NB4 (cell line): ENCODE data around the gene FAM210A.

Experiments
- CTCF ChIP-seq: IDR thresholded peaks from one replicate; pipeline ENCODE4 v1.5.1; 2012; ENCODE audit warnings: low read depth, low read length
- POLR2A ChIP-seq: IDR thresholded peaks from 2 replicates; pipeline ENCODE4 v1.6.1; 2011; ENCODE audit warnings: mild to moderate bottlenecking; ENCODE audit not compliant: insufficient read length; ENCODE audit errors: extremely low read depth

GRCh38 chr18:13713455-13714055, 12.8 kb downstream of the FAM210A start:
- TF ChIP-seq CTCF (no peak), POLR2A (no peak)
